ENCODE measurements around the gene ARPP21. TPM values are rescaled to one million over a fixed set of nuclear protein-coding genes. Genes with fewer than 3 reads are reported as not detected.

The ARPP21 gene
- total RNA-seq, 1 experiment from 2014 or later: not detected

- peak; percentile 91 for DNase-seq (ENCODE audit: low spot score)
- in situ Hi-C loops (cut with HindIII; ENCODE audit: low sequenced_read_pairs): no loop called here
These were observed 82.3 kb downstream of the ARPP21 start for GRCh38 chr3:35721628-35722027.

GRCh38 chr3:35722902-35723301 lies 83.6 kb downstream of the ARPP21 start:
- in situ Hi-C loops (cut with HindIII; ENCODE audit: low sequenced_read_pairs): no loop called here
- no peak for DNase-seq (ENCODE audit: low spot score)

GRCh38 chr3:35723480-35724097 lies 84.3 kb downstream of the ARPP21 start:
- in situ Hi-C loops (cut with HindIII; ENCODE audit: low sequenced_read_pairs): no loop called here
- no peak for DNase-seq (ENCODE audit: low spot score)

GRCh38 chr3:35724106-35724505 lies 84.8 kb downstream of the ARPP21 start:
- in situ Hi-C loops (cut with HindIII; ENCODE audit: low sequenced_read_pairs): no loop called here
- DNase-seq (ENCODE audit: low spot score): no peak

- in situ Hi-C loops (cut with HindIII; ENCODE audit: low sequenced_read_pairs): no loop called here
These were observed 87.9 kb downstream of the ARPP21 start for GRCh38 chr3:35727179-35727578.

GRCh38 chr3:35733341-35733740 lies 94.0 kb downstream of the ARPP21 start:
- in situ Hi-C loops (cut with HindIII; ENCODE audit: low sequenced_read_pairs): no loop called here
- DNase-seq (ENCODE audit: low spot score): peak; percentile 93

More at GRCh38 chr3:35727179-35727578, 87.9 kb downstream of the ARPP21 start:
- DNase-seq (ENCODE audit: low spot score): no peak

GRCh38 chr3:35733864-35734263 lies 94.5 kb downstream of the ARPP21 start:
- DNase-seq (ENCODE audit: low spot score): peak; percentile 52
- in situ Hi-C loops (cut with HindIII; ENCODE audit: low sequenced_read_pairs): no loop called here

- in situ Hi-C loops (cut with HindIII; ENCODE audit: low sequenced_read_pairs): no loop called here
These were observed 97.8 kb downstream of the ARPP21 start for GRCh38 chr3:35737080-35737479.

GRCh38 chr3:35737527-35737926 lies 98.2 kb downstream of the ARPP21 start:
- no peak for DNase-seq (ENCODE audit: low spot score)
- in situ Hi-C loops (cut with HindIII; ENCODE audit: low sequenced_read_pairs): no loop called here

More at GRCh38 chr3:35737080-35737479, 97.8 kb downstream of the ARPP21 start:
- no peak for DNase-seq (ENCODE audit: low spot score)

GRCh38 chr3:35737934-35738706 lies 98.8 kb downstream of the ARPP21 start:
- DNase-seq (ENCODE audit: low spot score): no peak
- in situ Hi-C loops (cut with HindIII; ENCODE audit: low sequenced_read_pairs): no loop called here

- no peak for DNase-seq (ENCODE audit: low spot score)
- in situ Hi-C loops (cut with HindIII; ENCODE audit: low sequenced_read_pairs): no loop called here
These were observed 100.0 kb downstream of the ARPP21 start for GRCh38 chr3:35739181-35739809.

- in situ Hi-C loops (cut with HindIII; ENCODE audit: low sequenced_read_pairs): no loop called here
- DNase-seq (ENCODE audit: low spot score): no peak
These were observed 100.7 kb downstream of the ARPP21 start for GRCh38 chr3:35739964-35740527.

- in situ Hi-C loops (cut with HindIII; ENCODE audit: low sequenced_read_pairs): no loop called here
- peak; percentile 72 for DNase-seq (ENCODE audit: low spot score)
These were observed 103.9 kb downstream of the ARPP21 start for GRCh38 chr3:35743218-35743617.

- DNase-seq (ENCODE audit: low spot score): peak; percentile 93
- in situ Hi-C loops (cut with HindIII; ENCODE audit: low sequenced_read_pairs): no loop called here
These were observed 105.1 kb downstream of the ARPP21 start for GRCh38 chr3:35744419-35744818.

- in situ Hi-C loops (cut with HindIII; ENCODE audit: low sequenced_read_pairs): no loop called here
- no peak for DNase-seq (ENCODE audit: low spot score)
These were observed 106.0 kb downstream of the ARPP21 start for GRCh38 chr3:35745351-35745750.

GRCh38 chr3:35745802-35746484 lies 106.6 kb downstream of the ARPP21 start:
- DNase-seq (ENCODE audit: low spot score): no peak
- in situ Hi-C loops (cut with HindIII; ENCODE audit: low sequenced_read_pairs): no loop called here

GRCh38 chr3:35746492-35746891 lies 107.2 kb downstream of the ARPP21 start:
- in situ Hi-C loops (cut with HindIII; ENCODE audit: low sequenced_read_pairs): no loop called here
- DNase-seq (ENCODE audit: low spot score): no peak

GRCh38 chr3:35748144-35748543 lies 108.8 kb downstream of the ARPP21 start:
- in situ Hi-C loops (cut with HindIII; ENCODE audit: low sequenced_read_pairs): no loop called here
- DNase-seq (ENCODE audit: low spot score): no peak

- in situ Hi-C loops (cut with HindIII; ENCODE audit: low sequenced_read_pairs): no loop called here
- DNase-seq (ENCODE audit: low spot score): no peak
These were observed 111.9 kb downstream of the ARPP21 start for GRCh38 chr3:35751207-35751606.

Measured in G401 (cell line).